Activated CD4-positive, alpha-beta T cell treated with anti-CD3 and anti-CD28 coated beads for 4 hours (primary cell): ENCODE results near the gene ANXA8L1.
"Not testable (repeated sequence)": the region's sequence is repeated elsewhere in the genome, so short reads cannot be mapped to it uniquely, and the experiment has no call there.

Experiments used
- DNase-seq, 2 donors: peaks; one replicate each; pipeline ENCODE4 v3.0.0-alpha.2; 2020

ANXA8L1 gene

DNA sequence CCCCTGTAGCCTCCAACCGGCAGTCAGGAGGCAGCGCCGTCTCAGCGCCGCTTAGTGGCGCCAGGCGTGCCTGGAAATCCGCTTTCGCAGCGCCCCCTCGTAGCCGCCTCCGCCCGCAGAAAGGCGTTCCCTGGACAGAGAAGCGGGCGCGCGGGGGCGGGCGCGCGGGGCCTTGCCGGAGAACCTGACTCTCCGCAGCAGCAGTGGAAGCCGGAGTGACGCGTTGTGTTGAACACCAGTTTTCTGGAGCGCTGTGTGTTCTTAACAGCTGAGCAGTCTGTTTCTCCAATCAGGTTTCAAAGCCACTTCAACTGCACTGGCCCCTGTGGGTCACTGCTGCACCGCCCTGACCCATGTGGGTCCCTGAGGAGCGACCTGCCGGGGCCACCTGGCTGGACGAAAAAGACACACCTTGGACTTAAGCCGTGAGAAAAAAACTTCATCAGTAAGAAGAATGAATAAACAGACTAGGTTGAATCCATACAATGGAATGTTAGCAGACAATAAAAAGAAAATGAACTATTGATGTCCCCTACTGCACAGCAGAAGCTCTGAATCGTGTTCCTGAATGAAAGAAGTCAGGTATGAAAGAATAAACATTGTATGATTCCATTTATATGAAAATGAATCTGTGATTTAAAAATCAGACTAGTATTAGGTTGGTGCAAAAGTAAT is 22.8 kb downstream of the ANXA8L1 start:
- DNase-seq = not testable (repeated sequence)

DNA sequence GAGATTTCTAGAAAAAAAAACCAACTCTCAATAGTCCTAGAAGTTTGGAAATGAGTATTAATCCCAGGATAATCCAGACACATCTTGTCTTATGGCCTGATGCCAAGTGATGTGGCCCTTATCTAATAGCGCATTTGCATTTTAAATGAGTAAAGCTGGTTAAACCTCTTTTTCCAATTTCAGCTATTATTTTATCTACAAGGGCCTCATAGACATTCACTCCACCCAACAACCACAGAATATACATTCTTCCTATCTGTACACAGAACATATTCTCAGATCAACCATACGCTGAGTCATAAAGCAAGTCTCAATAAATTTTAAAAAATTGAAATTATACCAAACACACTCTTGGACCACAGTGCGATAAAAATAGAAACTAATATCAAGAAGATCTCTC is 34.0 kb downstream of the ANXA8L1 start:
- not testable (repeated sequence) for DNase-seq

DNA sequence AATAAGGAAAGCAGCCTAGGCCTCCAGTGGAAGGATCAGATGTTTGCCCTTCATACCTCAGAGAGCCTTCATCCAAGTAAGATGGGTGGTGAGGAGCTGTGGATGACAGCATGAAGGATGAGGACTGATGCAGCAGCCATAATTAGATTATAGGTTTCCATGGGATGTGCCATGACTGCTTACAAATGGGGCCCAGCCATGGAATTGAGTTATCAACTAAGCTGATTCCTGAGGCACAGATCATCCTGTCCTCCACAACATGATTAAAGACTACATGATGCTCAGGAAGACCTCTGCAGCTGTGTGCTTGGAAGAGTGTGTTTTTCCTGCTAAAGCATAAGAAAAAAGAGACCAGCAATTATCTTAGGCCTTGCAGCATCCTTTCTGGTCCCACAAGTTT is 35.5 kb downstream of the ANXA8L1 start:
- DNase-seq = not testable (repeated sequence)

DNA sequence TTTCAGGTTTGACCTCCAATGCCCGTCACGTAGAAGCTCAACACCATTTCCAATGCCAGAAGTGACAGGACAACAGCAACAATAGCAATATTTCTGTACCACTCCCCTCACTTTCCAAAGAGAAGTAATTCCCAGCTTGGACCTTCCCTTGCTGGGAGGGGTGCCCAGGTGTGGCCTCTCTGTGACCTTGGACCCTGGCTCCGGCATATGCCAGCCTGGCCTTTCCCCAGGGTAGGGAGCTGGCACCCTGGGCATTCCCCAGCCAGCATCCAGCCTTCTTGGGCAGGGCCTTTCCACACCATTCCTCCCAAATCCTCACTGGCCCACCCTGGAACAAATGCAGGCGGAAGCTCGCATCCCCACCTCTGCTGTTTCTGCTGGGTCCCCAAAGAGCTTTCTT is 37.1 kb downstream of the ANXA8L1 start:
- not testable (repeated sequence) for DNase-seq

DNA sequence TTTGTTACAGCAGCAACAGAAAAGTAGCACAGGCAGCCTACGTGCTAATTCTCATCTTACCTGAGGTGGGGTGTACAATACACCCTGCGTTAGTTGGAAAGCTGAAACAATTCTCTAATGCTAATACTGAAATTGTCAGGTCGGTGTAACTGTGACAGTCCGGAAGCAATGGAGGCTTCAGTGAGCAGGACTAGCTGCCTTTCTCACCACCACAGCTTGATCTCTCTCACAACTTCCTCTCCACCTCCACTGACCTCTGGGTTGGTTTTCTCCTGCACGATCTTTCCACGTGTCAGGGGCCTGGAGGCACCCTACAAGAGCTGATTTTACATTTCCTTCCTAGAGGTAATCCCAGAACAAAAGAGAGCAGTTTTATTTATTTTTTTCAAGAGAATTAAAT is 39.7 kb downstream of the ANXA8L1 start:
- DNase-seq = not testable (repeated sequence)

DNA sequence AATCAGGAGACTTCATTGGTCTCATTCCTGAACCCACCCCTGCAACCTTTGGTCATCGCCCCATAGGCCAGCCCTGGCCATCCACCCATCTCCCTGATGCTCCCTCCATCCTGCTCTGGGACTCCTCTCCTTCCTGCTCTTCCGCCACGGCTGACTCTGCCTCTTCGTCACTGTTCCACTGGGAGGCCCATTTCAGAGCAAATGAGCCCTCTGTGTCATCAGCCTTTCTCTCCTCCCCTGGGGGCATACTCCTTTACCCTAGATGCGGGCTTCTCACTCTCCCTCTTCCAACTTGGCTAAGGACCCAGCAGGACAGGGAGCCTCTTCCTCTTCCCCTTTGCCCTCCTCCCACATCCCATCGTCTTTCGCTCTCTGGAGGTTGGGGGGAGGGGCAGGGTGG is 42.7 kb downstream of the ANXA8L1 start:
- not testable (repeated sequence) for DNase-seq

DNA sequence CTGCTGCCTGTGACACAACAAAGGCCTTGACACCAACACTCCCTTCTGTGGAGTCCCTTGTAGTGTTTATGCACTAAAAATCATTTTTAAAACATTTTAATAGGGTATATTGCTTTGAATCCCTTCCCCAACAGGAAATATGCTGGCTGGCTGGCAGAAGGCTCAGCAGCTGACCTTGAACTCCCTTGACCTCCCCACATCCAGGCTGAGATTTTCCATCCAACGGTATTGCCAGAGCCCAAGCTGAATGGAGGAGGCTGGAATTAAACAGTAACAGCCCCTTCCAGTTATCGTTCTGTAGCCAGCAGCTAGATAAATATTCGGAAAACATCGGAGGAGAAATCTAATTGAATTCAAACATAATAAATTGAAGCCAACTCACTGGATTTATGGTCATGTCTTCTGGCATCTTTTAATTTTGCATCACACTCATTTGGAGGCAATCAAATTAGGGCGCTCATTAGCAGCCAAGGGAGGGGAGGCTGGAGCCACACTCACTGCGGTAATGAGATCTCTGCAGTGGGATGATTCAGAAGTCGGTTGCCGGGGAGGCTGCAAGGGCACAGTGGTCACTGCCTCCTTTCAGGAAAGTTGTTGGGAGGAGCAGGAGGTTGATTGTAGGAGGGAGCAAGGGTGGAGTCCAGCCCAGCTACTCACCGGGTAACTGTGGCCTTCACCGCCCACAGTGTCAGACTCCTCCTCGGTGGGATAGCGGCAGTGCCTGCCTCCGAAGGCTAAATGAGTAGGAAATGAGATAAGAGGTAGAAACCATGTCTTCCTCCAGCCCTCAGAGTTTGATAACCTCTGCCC is 44.2 kb downstream of the ANXA8L1 start:
- DNase-seq = not testable (repeated sequence)

DNA sequence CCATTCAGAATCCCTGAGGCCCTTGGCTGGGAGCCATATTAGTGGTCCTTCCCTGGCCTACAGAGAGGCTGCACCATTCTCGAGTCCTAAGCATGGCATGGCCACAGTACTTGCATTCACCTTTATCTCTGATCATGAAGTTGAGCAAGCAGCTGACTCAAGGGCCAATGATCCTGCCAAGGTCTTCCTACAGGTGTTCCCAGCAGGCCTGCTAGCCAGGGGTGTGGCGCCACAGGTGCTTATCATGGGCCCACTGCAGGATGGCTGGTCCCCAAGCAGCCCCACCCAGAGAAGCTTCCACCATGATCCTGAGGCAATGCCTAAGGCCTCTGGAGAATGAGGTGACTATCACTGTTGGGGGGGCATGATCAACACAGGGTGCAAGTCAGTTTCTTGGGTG is 48.0 kb downstream of the ANXA8L1 start:
- DNase-seq = not testable (repeated sequence)

DNA sequence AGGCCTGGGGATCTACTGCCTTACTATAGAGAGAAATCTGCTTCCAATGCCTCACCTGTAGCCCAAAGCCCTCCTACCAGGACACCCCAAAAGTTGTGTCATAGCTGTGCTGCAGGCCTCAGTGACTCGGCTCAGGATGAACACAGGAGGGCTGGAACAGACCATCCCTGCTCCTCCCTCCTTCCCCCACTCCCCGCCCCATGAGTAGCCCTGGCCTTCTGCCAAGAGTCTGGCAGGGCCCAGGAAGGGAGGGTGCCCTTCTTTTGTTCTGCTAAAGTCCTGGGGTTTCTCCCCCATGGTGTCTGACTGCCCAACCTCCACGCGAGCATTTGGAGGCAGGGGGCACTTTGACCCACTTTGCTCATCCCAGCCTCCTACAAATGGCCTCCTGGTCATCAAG is 65.4 kb downstream of the ANXA8L1 start:
- not testable (repeated sequence) for DNase-seq
